GM12878 (cell line): ENCODE results near the gene AADAC. TPM values are rescaled to one million over a fixed set of nuclear protein-coding genes. Genes with fewer than 3 reads are reported as not detected.
A peak's percentile ranks its signal among the peaks of the same experiment; 100 is the strongest.

Experiments
- BACH1 ChIP-seq: fragments of 450-650 bp; IDR thresholded peaks from 2 replicates; pipeline ENCODE4 v1.6.1; 2017; ENCODE audit warnings: mild to moderate bottlenecking, borderline replicate concordance
- BCL11A ChIP-seq: IDR thresholded peaks from 2 replicates; pipeline ENCODE4 v1.6.1; 2011; ENCODE audit warnings: low read depth, low read length
- CREB1 ChIP-seq: IDR thresholded peaks from 2 replicates; pipeline ENCODE4 v1.6.1; 2012; ENCODE audit warnings: low read depth, mild to moderate bottlenecking, inconsistent platforms
- ESRRA ChIP-seq: IDR thresholded peaks from 2 replicates; pipeline ENCODE4 v1.6.1; 2012; ENCODE audit warnings: mild to moderate bottlenecking, low read length, improper control_type of control experiment
- NFIC ChIP-seq: IDR thresholded peaks from 2 replicates; pipeline ENCODE4 v1.6.1; 2012; ENCODE audit warnings: low read depth, mild to moderate bottlenecking, inconsistent platforms, low read length, moderate library complexity
- POLR2A ChIP-seq: IDR thresholded peaks from 2 replicates; pipeline ENCODE4 v1.6.1; 2011; ENCODE audit warnings: low read depth, mild to moderate bottlenecking, low read length
- SP1 ChIP-seq: IDR thresholded peaks from one replicate; pipeline ENCODE4 v1.6.1; 2011; ENCODE audit warnings: low read depth, low read length
- STAT1 ChIP-seq: fragments of 450-650 bp; conservative IDR thresholded peaks from 2 replicates; pipeline ENCODE4 v1.6.1; 2014; ENCODE audit warnings: antibody characterized with exemption, mild to moderate bottlenecking
- ZNF207 ChIP-seq: fragments of 450-650 bp; IDR thresholded peaks from 2 replicates; pipeline ENCODE4 v1.6.1; 2014; ENCODE audit warnings: antibody characterized with exemption, mild to moderate bottlenecking, borderline replicate concordance
- polyA plus RNA-seq, 11 experiments: library from polyadenylated mRNA; depleted of rRNA in 4 of 11; unstranded in 6 of 11; stranded (reverse) in 5 of 11; fragments of >200 nt; fragmentation: Nextera tagmentation in 4 of 11; fragmentation: Illumina TruSeq in 1 of 11; extraction: Ambion mirVana in 4 of 11; extraction: Trizol in 1 of 11; gene quantifications; 1 replicate in 1 of 11; 2 replicates in 10 of 11; pipeline versions ENCODE4 v1.2.1 to v1.2.3, GENCODE V29; 2011 to 2016; ENCODE audit warnings: inconsistent platforms in 2 of 11, missing spikeins in 2 of 11, low read depth in 1 of 11
- total RNA-seq, 4 experiments: library from RNA; depleted of rRNA in 3 of 4; stranded (reverse); fragments of >200 nt in 3 of 4; fragmentation: Illumina TruSeq in 1 of 4; extraction: Trizol in 1 of 4; gene quantifications; 2 replicates each; pipeline versions ENCODE4 v1.2.1 to v1.2.3, GENCODE V29; 2013 to 2021
- TF ChIP-seq, protein P1 (sequence below): fragments of 150-350 bp; IDR thresholded peaks from 2 replicates; pipeline ENCODE4 v1.6.1; 2014; ENCODE audit warnings: mild to moderate bottlenecking, low read depth, low read length
- TF ChIP-seq, protein P2 (sequence below): IDR thresholded peaks from 2 replicates; pipeline ENCODE4 v1.6.1; 2012; ENCODE audit warnings: low read depth, low read length, improper control_type of control experiment
- TF ChIP-seq, protein P3 (sequence below): IDR thresholded peaks from 2 replicates; pipeline ENCODE4 v1.6.1; 2011; ENCODE audit warnings: low read depth, mild to moderate bottlenecking, low read length, moderate library complexity, borderline replicate concordance; ENCODE audit errors: extremely low read depth
- TF ChIP-seq, protein P4 (sequence below): IDR thresholded peaks from 2 replicates; pipeline ENCODE4 v1.6.1; 2011; ENCODE audit warnings: borderline replicate concordance, low read depth, mild to moderate bottlenecking, moderate library complexity, mixed read lengths, low read length; ENCODE audit not compliant: insufficient read depth; ENCODE audit errors: extremely low read length
- TF ChIP-seq, protein P5 (sequence below): IDR thresholded peaks from 2 replicates; pipeline ENCODE4 v1.6.1; 2011; ENCODE audit warnings: low read depth, low read length, improper control_type of control experiment, borderline replicate concordance
- TF ChIP-seq, protein P6 (sequence below): fragments of 450-650 bp; formaldehyde crosslinking; IDR thresholded peaks from 2 replicates; pipeline ENCODE4 v1.4.0; 2022; ENCODE audit warnings: mild to moderate bottlenecking, moderate library complexity
- TF ChIP-seq, protein P7 (sequence below): fragments of 450-650 bp; IDR thresholded peaks from 2 replicates; pipeline ENCODE4 v1.6.1; 2017; ENCODE audit warnings: mild to moderate bottlenecking

Gene AADAC
- total and polyA plus RNA-seq, 10 of the 15 experiments (the other 5 are each of a cell fraction or from before 2014, with no cell fraction given) = 0.13 TPM; not detected in 9

DNA sequence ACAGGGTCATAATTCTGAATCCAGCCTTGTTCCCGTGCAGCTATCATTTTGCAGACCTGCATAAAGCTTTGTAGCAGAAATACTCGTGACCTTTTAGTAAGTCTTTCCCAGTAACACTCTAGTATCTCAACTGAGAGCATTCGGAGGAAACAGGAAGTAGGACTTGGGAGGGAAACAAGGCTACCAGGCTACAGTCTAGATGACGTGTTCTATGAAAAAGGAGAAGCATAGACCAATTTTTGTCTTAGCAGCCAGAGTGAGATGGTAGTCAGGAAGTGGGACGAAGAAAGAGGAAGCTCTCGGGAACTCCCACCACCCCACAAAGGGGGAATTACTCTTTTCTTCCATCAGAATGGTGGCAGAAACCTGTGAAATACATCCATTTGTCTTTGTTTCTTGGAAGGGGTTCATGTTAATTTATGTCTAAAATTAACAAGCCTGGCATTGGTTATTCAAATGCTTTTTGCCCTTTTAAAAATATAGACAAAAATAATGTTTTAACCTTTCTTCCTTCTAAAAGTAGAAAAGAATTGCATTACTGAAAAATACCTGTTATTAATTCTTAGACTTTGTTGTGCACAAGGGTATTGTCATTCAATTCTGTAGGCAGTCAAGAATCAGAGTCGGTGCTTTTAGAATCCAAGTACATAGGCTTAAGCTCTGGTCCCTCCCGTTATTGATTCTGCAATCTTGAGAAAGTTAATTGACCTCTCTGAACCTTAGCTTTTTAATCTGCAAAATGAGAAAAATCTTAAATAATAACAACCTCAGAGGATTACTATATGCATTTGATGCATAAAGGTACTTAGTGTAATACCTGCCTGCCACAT is 57.9 kb downstream of the AADAC start (continued):
- TF ChIP-seq, protein P1, sequence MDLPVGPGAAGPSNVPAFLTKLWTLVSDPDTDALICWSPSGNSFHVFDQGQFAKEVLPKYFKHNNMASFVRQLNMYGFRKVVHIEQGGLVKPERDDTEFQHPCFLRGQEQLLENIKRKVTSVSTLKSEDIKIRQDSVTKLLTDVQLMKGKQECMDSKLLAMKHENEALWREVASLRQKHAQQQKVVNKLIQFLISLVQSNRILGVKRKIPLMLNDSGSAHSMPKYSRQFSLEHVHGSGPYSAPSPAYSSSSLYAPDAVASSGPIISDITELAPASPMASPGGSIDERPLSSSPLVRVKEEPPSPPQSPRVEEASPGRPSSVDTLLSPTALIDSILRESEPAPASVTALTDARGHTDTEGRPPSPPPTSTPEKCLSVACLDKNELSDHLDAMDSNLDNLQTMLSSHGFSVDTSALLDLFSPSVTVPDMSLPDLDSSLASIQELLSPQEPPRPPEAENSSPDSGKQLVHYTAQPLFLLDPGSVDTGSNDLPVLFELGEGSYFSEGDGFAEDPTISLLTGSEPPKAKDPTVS = no peak
- TF ChIP-seq SP1 (no peak), BCL11A (no peak), ZNF207 (no peak), POLR2A (no peak), NFIC (0 out of 2 replicates have a peak, but pooled peaks have one; percentile 40), STAT1 (no peak), CREB1 (peak; percentile 35; the same call in 1 of the 2 replicates), BACH1 (no peak), ESRRA (no peak)
- TF ChIP-seq, protein P2, sequence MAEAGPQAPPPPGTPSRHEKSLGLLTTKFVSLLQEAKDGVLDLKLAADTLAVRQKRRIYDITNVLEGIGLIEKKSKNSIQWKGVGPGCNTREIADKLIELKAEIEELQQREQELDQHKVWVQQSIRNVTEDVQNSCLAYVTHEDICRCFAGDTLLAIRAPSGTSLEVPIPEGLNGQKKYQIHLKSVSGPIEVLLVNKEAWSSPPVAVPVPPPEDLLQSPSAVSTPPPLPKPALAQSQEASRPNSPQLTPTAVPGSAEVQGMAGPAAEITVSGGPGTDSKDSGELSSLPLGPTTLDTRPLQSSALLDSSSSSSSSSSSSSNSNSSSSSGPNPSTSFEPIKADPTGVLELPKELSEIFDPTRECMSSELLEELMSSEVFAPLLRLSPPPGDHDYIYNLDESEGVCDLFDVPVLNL = no peak
- TF ChIP-seq, protein P3, sequence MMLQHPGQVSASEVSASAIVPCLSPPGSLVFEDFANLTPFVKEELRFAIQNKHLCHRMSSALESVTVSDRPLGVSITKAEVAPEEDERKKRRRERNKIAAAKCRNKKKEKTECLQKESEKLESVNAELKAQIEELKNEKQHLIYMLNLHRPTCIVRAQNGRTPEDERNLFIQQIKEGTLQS = no peak
- TF ChIP-seq, protein P4, sequence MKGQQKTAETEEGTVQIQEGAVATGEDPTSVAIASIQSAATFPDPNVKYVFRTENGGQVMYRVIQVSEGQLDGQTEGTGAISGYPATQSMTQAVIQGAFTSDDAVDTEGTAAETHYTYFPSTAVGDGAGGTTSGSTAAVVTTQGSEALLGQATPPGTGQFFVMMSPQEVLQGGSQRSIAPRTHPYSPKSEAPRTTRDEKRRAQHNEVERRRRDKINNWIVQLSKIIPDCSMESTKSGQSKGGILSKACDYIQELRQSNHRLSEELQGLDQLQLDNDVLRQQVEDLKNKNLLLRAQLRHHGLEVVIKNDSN = no peak
- TF ChIP-seq, protein P5, sequence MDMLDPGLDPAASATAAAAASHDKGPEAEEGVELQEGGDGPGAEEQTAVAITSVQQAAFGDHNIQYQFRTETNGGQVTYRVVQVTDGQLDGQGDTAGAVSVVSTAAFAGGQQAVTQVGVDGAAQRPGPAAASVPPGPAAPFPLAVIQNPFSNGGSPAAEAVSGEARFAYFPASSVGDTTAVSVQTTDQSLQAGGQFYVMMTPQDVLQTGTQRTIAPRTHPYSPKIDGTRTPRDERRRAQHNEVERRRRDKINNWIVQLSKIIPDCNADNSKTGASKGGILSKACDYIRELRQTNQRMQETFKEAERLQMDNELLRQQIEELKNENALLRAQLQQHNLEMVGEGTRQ = no peak
- TF ChIP-seq, protein P6, sequence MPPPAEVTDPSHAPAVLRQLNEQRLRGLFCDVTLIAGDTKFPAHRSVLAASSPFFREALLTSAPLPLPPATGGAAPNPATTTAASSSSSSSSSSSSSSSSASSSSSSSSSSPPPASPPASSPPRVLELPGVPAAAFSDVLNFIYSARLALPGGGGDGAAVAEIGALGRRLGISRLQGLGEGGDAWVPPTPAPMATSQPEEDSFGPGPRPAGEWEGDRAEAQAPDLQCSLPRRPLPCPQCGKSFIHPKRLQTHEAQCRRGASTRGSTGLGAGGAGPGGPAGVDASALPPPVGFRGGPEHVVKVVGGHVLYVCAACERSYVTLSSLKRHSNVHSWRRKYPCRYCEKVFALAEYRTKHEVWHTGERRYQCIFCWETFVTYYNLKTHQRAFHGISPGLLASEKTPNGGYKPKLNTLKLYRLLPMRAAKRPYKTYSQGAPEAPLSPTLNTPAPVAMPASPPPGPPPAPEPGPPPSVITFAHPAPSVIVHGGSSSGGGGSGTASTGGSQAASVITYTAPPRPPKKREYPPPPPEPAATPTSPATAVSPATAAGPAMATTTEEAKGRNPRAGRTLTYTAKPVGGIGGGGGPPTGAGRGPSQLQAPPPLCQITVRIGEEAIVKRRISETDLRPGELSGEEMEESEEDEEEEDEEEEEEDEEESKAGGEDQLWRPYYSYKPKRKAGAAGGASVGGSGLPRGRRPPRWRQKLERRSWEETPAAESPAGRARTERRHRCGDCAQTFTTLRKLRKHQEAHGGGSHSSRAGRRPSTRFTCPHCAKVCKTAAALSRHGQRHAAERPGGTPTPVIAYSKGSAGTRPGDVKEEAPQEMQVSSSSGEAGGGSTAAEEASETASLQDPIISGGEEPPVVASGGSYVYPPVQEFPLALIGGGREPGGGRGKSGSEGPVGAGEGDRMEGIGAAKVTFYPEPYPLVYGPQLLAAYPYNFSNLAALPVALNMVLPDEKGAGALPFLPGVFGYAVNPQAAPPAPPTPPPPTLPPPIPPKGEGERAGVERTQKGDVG = no peak
- TF ChIP-seq, protein P7, sequence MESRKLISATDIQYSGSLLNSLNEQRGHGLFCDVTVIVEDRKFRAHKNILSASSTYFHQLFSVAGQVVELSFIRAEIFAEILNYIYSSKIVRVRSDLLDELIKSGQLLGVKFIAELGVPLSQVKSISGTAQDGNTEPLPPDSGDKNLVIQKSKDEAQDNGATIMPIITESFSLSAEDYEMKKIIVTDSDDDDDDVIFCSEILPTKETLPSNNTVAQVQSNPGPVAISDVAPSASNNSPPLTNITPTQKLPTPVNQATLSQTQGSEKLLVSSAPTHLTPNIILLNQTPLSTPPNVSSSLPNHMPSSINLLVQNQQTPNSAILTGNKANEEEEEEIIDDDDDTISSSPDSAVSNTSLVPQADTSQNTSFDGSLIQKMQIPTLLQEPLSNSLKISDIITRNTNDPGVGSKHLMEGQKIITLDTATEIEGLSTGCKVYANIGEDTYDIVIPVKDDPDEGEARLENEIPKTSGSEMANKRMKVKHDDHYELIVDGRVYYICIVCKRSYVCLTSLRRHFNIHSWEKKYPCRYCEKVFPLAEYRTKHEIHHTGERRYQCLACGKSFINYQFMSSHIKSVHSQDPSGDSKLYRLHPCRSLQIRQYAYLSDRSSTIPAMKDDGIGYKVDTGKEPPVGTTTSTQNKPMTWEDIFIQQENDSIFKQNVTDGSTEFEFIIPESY = no peak
